Measurements from ENCODE around the gene SLC25A5. TPM values are rescaled to one million over a fixed set of nuclear protein-coding genes. Genes with fewer than 3 reads are reported as not detected.

The SLC25A5 gene
- total and polyA plus RNA-seq, 10 of the 15 experiments (the other 5 are each of a cell fraction or from before 2014, with no cell fraction given): 361 to 3,863 (median 618) TPM

- Histone ChIP-seq H2AFZ (ENCODE audit: control insufficient read depth, low read depth, low read length) (no peak overlapping the region), H3K4me2 (ENCODE audit: control insufficient read depth, insufficient read depth) (no peak overlapping the region)
Measured at GRCh38 chrX:119503484-119503861, 35.2 kb downstream of the SLC25A5 start.

More at GRCh38 chrX:119503484-119503861, 35.2 kb downstream of the SLC25A5 start:
- ChIA-PET POLR2A (no interaction called here), CTCF (interaction anchor here (0.7 to 1.6 kb wide), 3 partner anchors 9 to 229 kb away, joined by 3 to 4 read pairs (median 4); no protein-coding TSS in a partner anchor), SMC1A (ENCODE audit: uncharacterized antibody, unreplicated experiment) (interaction anchor here (1.0 to 1.3 kb wide), 2 partner anchors 10 to 382 kb away, joined by 3 read pairs; no protein-coding TSS in a partner anchor), RAD21 (ENCODE audit: unreplicated experiment) (no interaction called here)
- no TSS peak for BruUV-seq (replicated peaks)
- Histone ChIP-seq H4K20me1 (ENCODE audit: control insufficient read depth, insufficient read depth) (no peaks in the 10 kb centered on the region), H3K9me3 (replicated peaks; ENCODE audit: control insufficient read depth, insufficient read depth, low read length) (no peaks in the 10 kb centered on the region), H3K36me3 (ENCODE audit: control insufficient read depth in 2 of 2, insufficient read depth in 2 of 2, low read length in 1 of 2) (no peaks in the 10 kb centered on the region), H3K4me1 (ENCODE audit: control insufficient read depth, insufficient read depth, low read length) (no peaks in the 10 kb centered on the region), H3K27me3 (replicated peaks in 1 of 2; ENCODE audit: control insufficient read depth in 2 of 2, insufficient read depth in 2 of 2, low read length in 1 of 2) (no peaks in the 10 kb centered on the region), H3K27ac (ENCODE audit: control insufficient read depth, insufficient read depth) (no peak overlapping the region), H3K9ac (ENCODE audit: control insufficient read depth, insufficient read depth, low read length) (no peak overlapping the region), H3K79me2 (ENCODE audit: control insufficient read depth, insufficient read depth, low read length) (no peaks in the 10 kb centered on the region), H3K4me3 (no peak overlapping the region)
- intact Hi-C loops (cut with micrococcal nuclease; ENCODE audit: unreplicated experiment) (no loop called here), in situ Hi-C loops (cut with MboI) (no loop called here)
- 94% methylated on average over 2 of the region's 2 CpGs for WGBS (ENCODE audit: insufficient coverage, insufficient replicate concordance, low lambda C conversion rate, missing lambda C conversion rate)
- DNase-seq (ENCODE audit: low read depth, low spot score) (no peak), FAIRE-seq (no peak), ATAC-seq (no peak)
- TF ChIP-seq EGR1 (IDR thresholded peaks at IDR 0.05; ENCODE audit: borderline replicate concordance in 1 of 2, low read depth in 2 of 2, low read length in 2 of 2): no peak
- no peak for TF ChIP-seq PRDM15 (CRISPR knock-in tag; IDR thresholded peaks at IDR 0.05)
- TF ChIP-seq SUZ12 (IDR thresholded peaks at IDR 0.05; ENCODE audit: unreplicated experiment): no peak
- TF ChIP-seq HSF1 (IDR thresholded peaks at IDR 0.05; ENCODE audit: low read depth, low read length): no peak
- TF ChIP-seq PAX8 (IDR thresholded peaks at IDR 0.05): no peak
- no peak for TF ChIP-seq REST (IDR thresholded peaks at IDR 0.05; ENCODE audit: low read depth, low read length)
